NCI-H2107 treated with DMSO at 0.1 percent for 48 hours (cell line): ENCODE results near the gene ITPRIPL1.

ENCODE experiments used
- DNase-seq: peaks from one replicate; lab custom pipeline; 2025; ENCODE audit not compliant: unreplicated experiment; lab: John Stamatoyannopoulos, UW

Gene ITPRIPL1

DNA sequence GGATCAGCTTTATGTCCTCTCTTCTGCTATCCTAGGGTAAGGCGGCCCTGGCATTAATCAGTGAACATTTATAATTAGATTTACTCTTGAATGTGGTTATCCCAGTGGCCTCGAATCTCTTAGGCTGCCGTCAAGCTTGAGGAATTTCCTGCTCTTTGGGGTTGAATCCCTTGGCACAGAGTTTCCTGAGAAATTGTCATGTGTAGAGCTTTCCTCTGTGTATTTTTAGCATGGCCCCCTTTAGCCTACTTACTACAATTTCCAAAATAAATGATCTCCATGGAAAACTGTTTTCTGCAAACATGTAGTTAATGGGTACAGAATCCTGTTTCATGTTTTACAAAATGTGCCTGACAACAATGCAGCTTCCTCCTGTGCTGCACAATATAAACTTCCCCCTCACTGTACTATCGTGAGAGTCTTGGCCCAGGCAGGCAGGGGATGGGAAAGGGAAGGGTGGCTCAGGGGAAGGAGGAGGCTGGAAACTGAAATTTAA is 28.5 kb downstream of the ITPRIPL1 start:
- DNase-seq = no peak

- DNase-seq = no peak
Observed at GRCh38 chr2:96354492-96354891, 29.4 kb downstream of the ITPRIPL1 start.

DNA sequence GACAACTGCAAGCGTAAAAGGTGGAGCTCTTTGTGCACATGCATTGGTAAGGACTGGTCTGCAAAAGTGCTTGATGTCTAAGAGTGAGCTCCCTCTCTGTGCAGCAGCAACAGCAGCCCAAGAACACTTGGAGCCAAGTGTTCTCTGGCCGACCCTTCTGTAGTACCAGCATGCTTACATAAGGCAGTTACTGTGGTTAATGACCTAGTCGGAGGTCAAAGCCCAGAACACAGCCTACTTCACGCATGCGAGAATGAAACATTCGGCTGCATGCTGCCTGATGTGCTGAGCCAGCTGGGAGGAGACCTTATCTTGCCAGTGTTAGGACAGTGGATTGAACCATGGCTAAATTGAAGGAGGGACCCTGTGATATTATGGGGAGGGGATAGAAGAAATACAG is 31.8 kb downstream of the ITPRIPL1 start:
- no peak for DNase-seq

- DNase-seq = no peak
Observed at GRCh38 chr2:96359310-96359709, 34.2 kb downstream of the ITPRIPL1 start.

GRCh38 chr2:96359866-96360265 is 34.7 kb downstream of the ITPRIPL1 start:
- DNase-seq = no peak

DNA sequence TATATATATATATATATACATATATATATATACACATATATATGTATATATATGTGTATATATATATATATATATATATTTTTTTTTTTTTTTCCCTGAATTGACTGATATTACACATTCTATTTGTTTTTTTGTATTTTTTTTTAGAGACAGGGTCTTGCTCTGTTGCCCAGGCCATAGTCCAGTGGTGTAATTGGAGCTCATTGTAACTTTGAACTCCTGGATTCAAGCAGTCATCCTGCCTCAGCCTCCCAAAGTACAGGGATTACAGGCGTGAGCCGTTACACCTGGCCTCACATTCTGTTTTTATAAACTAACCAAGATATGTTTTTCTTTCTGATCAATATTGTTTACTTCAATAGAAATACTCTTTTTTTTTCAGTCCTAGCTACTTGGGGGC is 36.6 kb downstream of the ITPRIPL1 start:
- DNase-seq = no peak

GRCh38 chr2:96369186-96369585 is 44.1 kb downstream of the ITPRIPL1 start:
- no peak for DNase-seq

- DNase-seq = peak; percentile 80
Observed at GRCh38 chr2:96374211-96374951, 49.3 kb downstream of the ITPRIPL1 start.
